GM12872 (cell line): ENCODE results near the gene CKS2.

Experiments
- TF ChIP-seq, protein P1 (sequence below): IDR thresholded peaks from 3 replicates; pipeline ENCODE4 v1.5.1; 2011; ENCODE audit warnings: low read depth, mild to moderate bottlenecking, low read length, moderate library complexity; ENCODE audit not compliant: insufficient read depth

CKS2 gene

DNA sequence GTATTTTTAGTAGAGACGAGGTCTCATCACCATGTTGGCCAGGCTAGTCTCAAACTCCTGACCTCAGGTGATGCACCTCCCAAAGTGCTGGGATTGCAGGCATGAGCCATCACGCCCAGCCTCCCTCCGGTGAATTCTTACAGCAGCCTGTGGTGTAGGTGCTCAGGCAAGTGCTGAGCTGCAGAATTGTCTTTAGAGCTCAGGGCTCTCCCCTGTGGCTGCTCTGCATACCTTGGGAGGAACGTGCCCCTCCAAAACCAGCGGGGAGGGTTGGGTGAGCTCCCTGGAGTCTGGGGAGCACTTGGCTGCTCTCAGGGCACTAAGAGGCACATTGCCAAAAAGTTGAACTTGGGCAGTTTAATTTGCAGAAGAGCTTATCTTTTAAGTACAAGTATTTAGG is 36.7 kb downstream of the CKS2 start:
- TF ChIP-seq, protein P1, sequence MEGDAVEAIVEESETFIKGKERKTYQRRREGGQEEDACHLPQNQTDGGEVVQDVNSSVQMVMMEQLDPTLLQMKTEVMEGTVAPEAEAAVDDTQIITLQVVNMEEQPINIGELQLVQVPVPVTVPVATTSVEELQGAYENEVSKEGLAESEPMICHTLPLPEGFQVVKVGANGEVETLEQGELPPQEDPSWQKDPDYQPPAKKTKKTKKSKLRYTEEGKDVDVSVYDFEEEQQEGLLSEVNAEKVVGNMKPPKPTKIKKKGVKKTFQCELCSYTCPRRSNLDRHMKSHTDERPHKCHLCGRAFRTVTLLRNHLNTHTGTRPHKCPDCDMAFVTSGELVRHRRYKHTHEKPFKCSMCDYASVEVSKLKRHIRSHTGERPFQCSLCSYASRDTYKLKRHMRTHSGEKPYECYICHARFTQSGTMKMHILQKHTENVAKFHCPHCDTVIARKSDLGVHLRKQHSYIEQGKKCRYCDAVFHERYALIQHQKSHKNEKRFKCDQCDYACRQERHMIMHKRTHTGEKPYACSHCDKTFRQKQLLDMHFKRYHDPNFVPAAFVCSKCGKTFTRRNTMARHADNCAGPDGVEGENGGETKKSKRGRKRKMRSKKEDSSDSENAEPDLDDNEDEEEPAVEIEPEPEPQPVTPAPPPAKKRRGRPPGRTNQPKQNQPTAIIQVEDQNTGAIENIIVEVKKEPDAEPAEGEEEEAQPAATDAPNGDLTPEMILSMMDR, result no peak

GRCh38 chr9:89349607-89350006 is 38.6 kb downstream of the CKS2 start:
- TF ChIP-seq, protein P1, result no peak

- TF ChIP-seq, protein P1, result no peak
Measured at GRCh38 chr9:89350988-89351557, 40.1 kb downstream of the CKS2 start.

DNA sequence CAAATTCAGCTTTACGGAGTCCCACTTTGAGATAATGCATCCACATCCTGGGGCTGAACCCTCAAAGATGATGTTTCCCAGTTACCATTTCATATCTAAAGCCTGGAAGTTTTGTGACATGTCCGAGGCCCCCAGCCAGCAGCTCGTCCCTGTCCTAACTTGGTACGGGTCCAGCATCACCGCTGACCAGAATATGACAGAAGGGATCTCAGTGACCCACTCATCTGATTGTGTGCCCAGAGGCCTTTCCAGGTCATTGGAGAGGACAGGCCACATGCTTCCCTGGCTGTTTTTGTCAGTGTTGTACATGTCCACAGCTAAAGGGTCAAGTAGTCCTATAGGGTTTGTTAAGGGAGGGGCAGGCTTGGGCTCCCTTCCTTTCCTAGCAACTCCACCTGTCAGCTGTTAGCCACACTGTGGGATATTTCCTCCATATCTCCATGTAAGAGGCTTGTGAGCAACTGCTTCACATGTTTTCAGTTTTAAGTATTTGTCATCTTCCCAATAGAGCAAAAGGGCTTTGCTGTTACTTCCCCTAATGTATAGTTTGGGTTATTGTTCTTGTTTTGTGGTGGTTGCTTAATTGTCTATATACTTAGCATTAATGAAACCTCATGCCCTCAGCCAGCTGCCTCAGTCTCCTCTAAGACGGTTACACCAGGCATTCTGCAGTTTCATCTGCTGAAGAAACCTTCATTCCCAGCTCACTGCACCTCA is 40.7 kb downstream of the CKS2 start:
- TF ChIP-seq, protein P1, result no peak

GRCh38 chr9:89352451-89352850 is 41.5 kb downstream of the CKS2 start:
- TF ChIP-seq, protein P1, result no peak

DNA sequence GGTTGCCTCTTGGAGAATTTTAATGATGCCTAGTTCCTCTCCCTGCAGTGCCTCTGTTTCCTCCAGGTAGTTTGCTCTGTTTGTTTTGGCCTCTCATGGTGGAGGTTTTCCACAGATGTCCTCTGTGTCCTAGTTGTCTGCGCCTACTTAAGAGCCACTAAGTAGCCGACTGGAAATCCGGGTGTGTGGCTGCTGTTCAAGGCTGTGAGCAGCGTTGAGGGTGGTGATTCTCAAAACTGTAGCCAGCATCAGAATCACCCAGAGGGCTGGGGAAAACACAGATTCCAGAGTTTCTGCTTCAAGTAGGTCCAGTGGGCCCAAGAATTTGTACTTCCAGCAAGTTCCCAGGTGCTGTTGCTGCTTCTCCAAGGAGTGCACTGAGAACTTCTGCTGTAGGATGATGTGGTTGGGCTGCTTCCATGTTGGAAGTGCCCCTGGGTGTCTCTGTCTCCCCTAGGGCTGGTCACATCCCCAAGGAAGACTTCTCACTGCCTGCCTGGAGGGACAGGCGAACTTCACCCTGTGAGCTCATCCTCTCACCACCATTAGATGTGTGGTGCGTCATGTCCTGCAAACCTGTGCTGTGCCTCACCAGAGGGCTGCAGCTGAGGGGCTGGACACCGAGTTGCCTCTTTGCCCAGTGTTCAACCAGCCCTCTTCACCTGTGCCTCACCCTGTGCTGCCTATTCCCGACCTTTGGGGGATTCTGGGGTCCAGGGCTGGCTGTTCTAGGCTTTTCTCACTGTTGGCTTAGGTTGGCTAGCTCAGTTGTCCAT is 42.1 kb downstream of the CKS2 start:
- TF ChIP-seq, protein P1, result no peak

- TF ChIP-seq, protein P1, result no peak
Measured at GRCh38 chr9:89353989-89354388, 43.0 kb downstream of the CKS2 start.
